ENCODE results near the gene TOLLIP. TPM values are rescaled to one million over a fixed set of nuclear protein-coding genes. Genes with fewer than 3 reads are reported as not detected.

The TOLLIP gene
- total and polyA plus RNA-seq, 2 of the 8 experiments (the other 6 are each of a cell fraction or from before 2014, with no cell fraction given) = 23.7 to 34.7 TPM

GRCh38 chr11:1287928-1288327, 21.5 kb downstream of the TOLLIP start:
- H4K8ac ChIP-seq (ENCODE audit: extremely low read depth, insufficient read depth, low read length) = no peak overlapping the region
- H3K9ac ChIP-seq (replicated peaks in 1 of 4; ENCODE audit: extremely low read depth in 1 of 4, low read depth in 3 of 4, low read length in 3 of 4) = no peak overlapping the region
- no peak overlapping the region for H2AFZ ChIP-seq (ENCODE audit: low read length)
- peaks cover 0 to 3% of the 10 kb centered on the region in 2 experiments; a peak in 1 of 4 replicates for H3K79me2 ChIP-seq (ENCODE audit: control insufficient read depth in 1 of 2, insufficient read depth in 2 of 2, low read length in 2 of 2)
- peaks cover 3 to 29% (median 15%) of the 10 kb centered on the region in 4 experiments; a peak in 7 of 8 replicates for H3K36me3 ChIP-seq (ENCODE audit: control insufficient read depth in 2 of 4, insufficient read depth in 4 of 4, low read length in 3 of 4)
- no peak for FAIRE-seq
- H3K27ac ChIP-seq (ENCODE audit: low read depth, low read length) = no peak overlapping the region
- no peak overlapping the region for H3K14ac ChIP-seq (ENCODE audit: insufficient read length)
- peaks cover 3% of the 10 kb centered on the region; the same call in 1 of the 2 replicates for H3K79me1 ChIP-seq (ENCODE audit: low read depth, low read length)
- H4K5ac ChIP-seq (ENCODE audit: insufficient read length, low read depth, low read length) = no peak overlapping the region
- H2BK12ac ChIP-seq (ENCODE audit: low read depth, low read length) = no peak overlapping the region
- H4K20me1 ChIP-seq (replicated peaks in 1 of 2; ENCODE audit: control insufficient read depth in 1 of 2, insufficient read depth in 2 of 2, low read length in 2 of 2) = peaks cover 3 to 10% of the 10 kb centered on the region in 2 experiments
- H3K4me1 ChIP-seq (replicated peaks in 1 of 4; ENCODE audit: control insufficient read depth in 3 of 4, insufficient read depth in 4 of 4, low read length in 3 of 4) = no peaks in the 10 kb centered on the region
- H2BK120ac ChIP-seq (replicated peaks; ENCODE audit: low read depth, low read length) = no peak overlapping the region
- no peak overlapping the region for H2BK20ac ChIP-seq (ENCODE audit: low read length)
- H3K23me2 ChIP-seq (ENCODE audit: low read depth, low read length) = no peaks in the 10 kb centered on the region
- H2BK15ac ChIP-seq (ENCODE audit: low read length) = no peak overlapping the region
- no peak overlapping the region for H3K23ac ChIP-seq (ENCODE audit: insufficient read length)
- no peak overlapping the region for H3K18ac ChIP-seq (ENCODE audit: extremely low read depth, low read length)
- H3K56ac ChIP-seq (replicated peaks; ENCODE audit: insufficient read length, low read depth, low read length) = no peak overlapping the region
- H3K4me3 ChIP-seq (ENCODE audit: extremely low read depth in 1 of 4, insufficient read depth in 2 of 4, low read depth in 3 of 4, low read length in 4 of 4) = no peak overlapping the region
- H3K27me3 ChIP-seq (replicated peaks in 1 of 4; ENCODE audit: control insufficient read depth in 3 of 4, extremely low read depth in 1 of 4, insufficient read depth in 3 of 4, low read length in 3 of 4) = no peaks in the 10 kb centered on the region
- H4K91ac ChIP-seq (replicated peaks; ENCODE audit: insufficient read length, low read length) = no peak overlapping the region
- DNase-seq (ENCODE audit: low read depth in 1 of 2, low spot score in 2 of 2) = no peak
- H2AK5ac ChIP-seq (ENCODE audit: low read depth, low read length) = no peak overlapping the region
- H3K4me2 ChIP-seq (ENCODE audit: insufficient read depth in 1 of 2, low read depth in 2 of 2, low read length in 2 of 2) = no peak overlapping the region
- WGBS, 2 experiments (ENCODE audit: extremely low coverage in 1 of 2, insufficient coverage in 1 of 2, insufficient read length in 1 of 2, insufficient replicate concordance in 2 of 2, low coverage in 1 of 2, low lambda C conversion rate in 2 of 2, missing lambda C conversion rate in 1 of 2) = 96% methylated on average over 8 of the region's 9 CpGs; no CpG with 5 or more reads in 1 of the 2 experiments
- CTCF ChIA-PET (ENCODE audit: partially characterized antibody) = no interaction called here
- POLR2A ChIA-PET (ENCODE audit: partially characterized antibody) = no interaction called here
- H3K9me3 ChIP-seq (ENCODE audit: insufficient read depth in 2 of 2, low read depth in 1 of 2, low read length in 1 of 2) = no peaks in the 10 kb centered on the region; a peak in 1 of 4 replicates
- no peak overlapping the region for H2BK5ac ChIP-seq (ENCODE audit: low read depth, low read length)
- H3K4ac ChIP-seq (replicated peaks; ENCODE audit: insufficient read length, low read depth, low read length) = no peak overlapping the region
- TF ChIP-seq, protein P1, sequence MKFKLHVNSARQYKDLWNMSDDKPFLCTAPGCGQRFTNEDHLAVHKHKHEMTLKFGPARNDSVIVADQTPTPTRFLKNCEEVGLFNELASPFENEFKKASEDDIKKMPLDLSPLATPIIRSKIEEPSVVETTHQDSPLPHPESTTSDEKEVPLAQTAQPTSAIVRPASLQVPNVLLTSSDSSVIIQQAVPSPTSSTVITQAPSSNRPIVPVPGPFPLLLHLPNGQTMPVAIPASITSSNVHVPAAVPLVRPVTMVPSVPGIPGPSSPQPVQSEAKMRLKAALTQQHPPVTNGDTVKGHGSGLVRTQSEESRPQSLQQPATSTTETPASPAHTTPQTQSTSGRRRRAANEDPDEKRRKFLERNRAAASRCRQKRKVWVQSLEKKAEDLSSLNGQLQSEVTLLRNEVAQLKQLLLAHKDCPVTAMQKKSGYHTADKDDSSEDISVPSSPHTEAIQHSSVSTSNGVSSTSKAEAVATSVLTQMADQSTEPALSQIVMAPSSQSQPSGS (IDR thresholded peaks at IDR 0.05; ENCODE audit: low read length) = no peak
- TF ChIP-seq EP300 (IDR thresholded peaks at IDR 0.05; ENCODE audit: borderline replicate concordance in 1 of 2, low read depth in 2 of 2, low read length in 2 of 2) (no peak), CTCF (IDR thresholded peaks at IDR 0.05; ENCODE audit: control extremely low read depth in 1 of 3, insufficient read depth in 1 of 3, low read depth in 1 of 3, low read length in 3 of 3) (no peak), CBX8 (IDR thresholded peaks at IDR 0.05; ENCODE audit: borderline replicate concordance, low read depth, low read length) (no peak), RAD21 (IDR thresholded peaks at IDR 0.05 in 1 of 2, conservative IDR thresholded peaks at IDR 0.05 in 1 of 2; ENCODE audit: low read depth in 2 of 2, low read length in 2 of 2) (no peak), POU5F1 (IDR thresholded peaks at IDR 0.05; ENCODE audit: low read depth, low read length) (no peak)
